Anterior cingulate cortex (tissue), 58 donors: ENCODE results near the gene STX2.

ENCODE experiments used
- DNase-seq, 58 donors: peaks; one replicate each; lab custom pipeline; 2025; lab: John Stamatoyannopoulos, UW

STX2 gene

DNA sequence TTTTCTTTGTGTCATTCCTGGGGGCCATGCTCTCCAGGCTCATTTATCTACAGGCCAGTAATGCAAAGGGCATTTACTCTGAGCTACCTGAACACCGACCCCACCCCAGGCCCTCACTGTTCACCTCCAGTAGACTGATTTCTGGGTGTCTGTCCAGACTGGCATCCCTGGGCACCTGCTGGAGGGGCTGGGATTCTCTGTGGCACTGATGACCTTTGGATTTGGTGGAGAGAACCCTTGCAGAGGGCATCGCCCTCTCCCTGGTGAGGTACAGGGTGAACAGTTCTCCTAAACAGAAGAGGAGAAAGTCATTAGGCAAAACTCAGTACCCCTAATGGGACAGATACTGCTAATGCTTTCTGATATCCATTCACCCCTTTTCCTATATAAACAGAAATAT lies 95.9 kb downstream of the STX2 start:
- no peak for DNase-seq

DNA sequence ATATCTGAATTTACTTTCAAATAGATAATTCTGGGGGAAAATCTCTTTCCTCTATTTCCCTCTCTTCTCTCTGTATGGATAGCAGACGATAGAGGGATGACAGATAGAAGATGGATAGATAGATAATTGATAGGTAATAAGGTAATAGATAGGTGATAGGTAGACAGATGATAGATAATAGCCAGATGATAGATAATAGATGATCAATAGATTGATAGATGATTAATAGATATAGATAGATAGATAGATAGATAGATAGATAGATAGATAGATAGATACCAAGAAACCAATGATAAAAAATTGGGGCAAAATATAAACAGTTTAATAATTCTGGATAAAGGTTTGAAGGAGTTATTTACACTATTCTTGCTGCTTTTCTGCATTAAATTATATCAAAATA lies 96.3 kb downstream of the STX2 start:
- no peak for DNase-seq

DNA sequence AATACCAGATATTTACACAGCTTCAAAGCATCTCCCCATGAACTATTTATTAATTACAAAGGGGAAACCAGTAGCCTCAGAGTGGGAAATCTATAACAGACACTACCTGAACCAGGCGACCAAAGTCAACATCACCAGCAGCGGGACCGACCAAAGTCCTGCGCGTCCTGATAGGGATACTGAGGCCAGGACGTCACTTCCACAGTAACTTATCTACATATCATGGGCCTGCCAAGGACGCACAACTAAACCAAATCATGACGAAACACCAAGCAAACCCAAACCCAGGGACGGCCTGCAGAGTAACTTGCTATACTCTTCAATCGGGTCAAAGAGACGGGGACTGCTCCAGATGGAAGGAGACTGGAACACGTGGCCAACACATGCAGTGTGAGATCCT lies 96.9 kb downstream of the STX2 start:
- DNase-seq = no peak
